GM12874 (cell line): Measurements from ENCODE around the gene ARHGEF7.

Experiments
- TF ChIP-seq, protein P1 (sequence below): IDR thresholded peaks from 2 replicates; pipeline ENCODE4 v1.5.1; 2011; ENCODE audit warnings: low read depth, mild to moderate bottlenecking, control low read depth, low read length, moderate library complexity; ENCODE audit not compliant: insufficient read depth

Gene ARHGEF7

GRCh38 chr13:111079375-111079774 is 35.7 kb upstream of the ARHGEF7 start:
- TF ChIP-seq, protein P1, sequence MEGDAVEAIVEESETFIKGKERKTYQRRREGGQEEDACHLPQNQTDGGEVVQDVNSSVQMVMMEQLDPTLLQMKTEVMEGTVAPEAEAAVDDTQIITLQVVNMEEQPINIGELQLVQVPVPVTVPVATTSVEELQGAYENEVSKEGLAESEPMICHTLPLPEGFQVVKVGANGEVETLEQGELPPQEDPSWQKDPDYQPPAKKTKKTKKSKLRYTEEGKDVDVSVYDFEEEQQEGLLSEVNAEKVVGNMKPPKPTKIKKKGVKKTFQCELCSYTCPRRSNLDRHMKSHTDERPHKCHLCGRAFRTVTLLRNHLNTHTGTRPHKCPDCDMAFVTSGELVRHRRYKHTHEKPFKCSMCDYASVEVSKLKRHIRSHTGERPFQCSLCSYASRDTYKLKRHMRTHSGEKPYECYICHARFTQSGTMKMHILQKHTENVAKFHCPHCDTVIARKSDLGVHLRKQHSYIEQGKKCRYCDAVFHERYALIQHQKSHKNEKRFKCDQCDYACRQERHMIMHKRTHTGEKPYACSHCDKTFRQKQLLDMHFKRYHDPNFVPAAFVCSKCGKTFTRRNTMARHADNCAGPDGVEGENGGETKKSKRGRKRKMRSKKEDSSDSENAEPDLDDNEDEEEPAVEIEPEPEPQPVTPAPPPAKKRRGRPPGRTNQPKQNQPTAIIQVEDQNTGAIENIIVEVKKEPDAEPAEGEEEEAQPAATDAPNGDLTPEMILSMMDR: no peak

- TF ChIP-seq, protein P1: no peak
Observed at GRCh38 chr13:111080642-111081041, 34.5 kb upstream of the ARHGEF7 start.

GRCh38 chr13:111082240-111082639 is 32.9 kb upstream of the ARHGEF7 start:
- TF ChIP-seq, protein P1: no peak

DNA sequence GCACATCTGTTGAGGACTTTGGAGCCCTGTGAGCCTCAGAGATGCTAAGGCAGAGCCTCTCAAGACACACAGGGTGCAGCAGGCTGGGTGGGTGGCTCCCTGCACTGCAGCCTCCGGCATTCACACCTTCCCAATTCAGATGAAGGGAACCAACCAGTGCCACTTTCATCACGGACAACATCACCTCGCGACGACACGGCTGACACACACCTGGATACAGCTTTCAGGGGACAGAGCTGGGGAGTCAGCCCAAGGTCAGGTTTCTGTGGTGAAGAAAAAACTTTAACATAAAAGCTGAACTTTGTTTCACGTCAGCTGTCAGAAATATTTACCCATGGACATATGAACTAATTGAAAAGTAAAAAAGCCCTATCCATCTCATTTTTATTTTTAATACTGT is 24.9 kb upstream of the ARHGEF7 start:
- TF ChIP-seq, protein P1: no peak

DNA sequence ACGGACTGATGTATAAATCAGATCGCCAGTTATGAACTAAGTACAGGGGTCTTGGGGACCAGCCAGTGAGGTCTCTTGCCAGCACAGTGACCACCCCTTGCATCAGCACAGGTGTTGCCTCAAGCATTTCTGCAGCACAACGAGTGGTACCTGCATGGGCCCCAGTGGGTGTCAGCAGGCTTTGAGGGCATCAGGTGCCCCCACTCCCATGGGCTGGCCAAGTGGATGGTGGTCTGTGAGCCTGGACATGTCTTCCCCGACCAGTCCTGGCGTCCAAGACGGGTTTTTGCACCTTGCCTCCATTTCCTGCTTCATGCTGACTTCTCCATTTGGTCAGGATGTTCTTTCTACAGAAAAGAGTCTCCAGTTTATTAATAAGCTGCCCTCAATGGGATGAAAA is 22.4 kb upstream of the ARHGEF7 start:
- TF ChIP-seq, protein P1: no peak

GRCh38 chr13:111093136-111093535 is 22.0 kb upstream of the ARHGEF7 start:
- TF ChIP-seq, protein P1: no peak

DNA sequence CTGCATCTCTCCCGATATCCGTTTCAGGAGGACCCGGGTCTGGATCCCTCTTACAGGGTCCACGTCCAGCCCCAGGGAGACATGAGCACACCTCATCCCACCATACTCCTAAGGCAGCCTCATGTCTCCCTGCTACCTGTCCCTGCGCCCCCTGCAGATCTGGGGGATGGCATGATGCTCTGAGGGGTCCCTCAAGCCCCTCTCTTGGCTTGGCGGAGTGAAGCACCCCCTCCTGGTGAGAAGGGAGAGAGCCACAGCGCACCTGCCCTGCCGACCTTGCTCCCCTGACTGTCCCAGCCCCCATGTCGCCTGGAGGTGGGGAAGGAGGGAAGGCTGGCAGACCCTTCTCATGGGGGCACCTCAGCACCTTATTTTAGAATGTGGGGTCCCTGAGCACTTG is 21.5 kb upstream of the ARHGEF7 start:
- TF ChIP-seq, protein P1: no peak

GRCh38 chr13:111095031-111095840 is 19.9 kb upstream of the ARHGEF7 start:
- TF ChIP-seq, protein P1: no peak
